Fibroblast of mammary gland (primary cell): ENCODE measurements around the gene DDX43.
"Not testable (repeated sequence)": the region's sequence is repeated elsewhere in the genome, so short reads cannot be mapped to it uniquely, and the experiment has no call there.

Source experiments
- DNase-seq: peaks from one replicate; pipeline ENCODE4 v3.0.0-alpha.2; 2010; ENCODE audit warnings: low read depth
- H3K4me3 ChIP-seq: 2 replicates; pipeline ENCODE4 v1.5.1; 2011; ENCODE audit warnings: low read depth, mild to moderate bottlenecking, low read length, moderate library complexity; ENCODE audit not compliant: control insufficient read depth
- CTCF ChIP-seq: conservative IDR thresholded peaks from 2 replicates; pipeline ENCODE4 v1.5.1; 2011; ENCODE audit warnings: low read depth, low read length, inconsistent platforms; ENCODE audit not compliant: control insufficient read depth, insufficient read depth

DDX43 gene

GRCh38 chr6:73382462-73383113 lies 12.0 kb upstream of the DDX43 start:
- no peak for TF ChIP-seq CTCF

GRCh38 chr6:73388433-73388799 lies 6.2 kb upstream of the DDX43 start:
- TF ChIP-seq CTCF: no peak
- H3K4me3 ChIP-seq: peak overlapping the region; percentile 51
- DNase-seq: no peak

More at GRCh38 chr6:73382462-73383113, 12.0 kb upstream of the DDX43 start:
- peak; percentile 16 for DNase-seq
- no peak overlapping the region for H3K4me3 ChIP-seq

- DNase-seq: peak; percentile 56
- peak; percentile 79 for TF ChIP-seq CTCF
- H3K4me3 ChIP-seq: peak overlapping the region; percentile 51
Observed at GRCh38 chr6:73388800-73389512, 5.7 kb upstream of the DDX43 start.

- DNase-seq: no peak
- no peak for TF ChIP-seq CTCF
- H3K4me3 ChIP-seq: no peak overlapping the region
Observed at GRCh38 chr6:73389854-73390253, 4.8 kb upstream of the DDX43 start.

- no peak for DNase-seq
- no peak overlapping the region for H3K4me3 ChIP-seq
- TF ChIP-seq CTCF: no peak
Observed at GRCh38 chr6:73391675-73392074, 3.0 kb upstream of the DDX43 start.

- H3K4me3 ChIP-seq, DNase-seq: not testable (repeated sequence)
Observed at GRCh38 chr6:73392188-73392587, 2.4 kb upstream of the DDX43 start.

GRCh38 chr6:73393278-73393677 lies 1.4 kb upstream of the DDX43 start:
- no peak for TF ChIP-seq CTCF
- no peak overlapping the region for H3K4me3 ChIP-seq
- DNase-seq: no peak
